H1 (cell line): ENCODE results near the gene TAL2.

Source experiments
- ASH2L ChIP-seq: fragments of 200-600, 300-600 bp; sonication (generic); IDR thresholded peaks from one replicate; pipeline ENCODE4 v1.7.1; 2017; ENCODE audit warnings: low read length
- CTCF ChIP-seq, 3 experiments: IDR thresholded peaks; 1 replicate in 2 of 3; 2 replicates in 1 of 3; pipeline versions ENCODE4 v1.5.1 to v1.6.1; 2011; ENCODE audit warnings: low read length in 3 of 3, mild to moderate bottlenecking in 3 of 3, inconsistent platforms in 2 of 3, low read depth in 1 of 3, moderate library complexity in 1 of 3; ENCODE audit not compliant: insufficient read depth in 1 of 3; ENCODE audit errors: control extremely low read depth in 1 of 3
- E2F6 ChIP-seq: IDR thresholded peaks from 2 replicates; pipeline ENCODE4 v1.6.1; 2012; ENCODE audit warnings: inconsistent platforms
- MAX ChIP-seq: IDR thresholded peaks from 2 replicates; pipeline ENCODE4 v1.6.1; 2012; ENCODE audit warnings: inconsistent platforms
- POLR2A ChIP-seq, 2 experiments: IDR thresholded peaks; 1 replicate in 1 of 2; 2 replicates in 1 of 2; pipeline ENCODE4 v1.6.1; 2011; ENCODE audit warnings: low read depth in 2 of 2, low read length in 2 of 2, mild to moderate bottlenecking in 2 of 2; ENCODE audit errors: control extremely low read depth in 1 of 2
- SP1 ChIP-seq: IDR thresholded peaks from 2 replicates; pipeline ENCODE4 v1.6.1; 2011; ENCODE audit warnings: low read depth, low read length
- SP2 ChIP-seq: IDR thresholded peaks from 2 replicates; pipeline ENCODE4 v1.6.1; 2012; ENCODE audit warnings: mild to moderate bottlenecking, low read length, inconsistent platforms
- SRF ChIP-seq: IDR thresholded peaks from 2 replicates; pipeline ENCODE4 v1.6.1; 2011; ENCODE audit warnings: mild to moderate bottlenecking, low read depth, low read length, moderate library complexity
- SUZ12 ChIP-seq: fragments of 200-600 bp; sonication (generic); IDR thresholded peaks from 2 replicates; pipeline ENCODE4 v1.6.1; 2012; ENCODE audit warnings: mild to moderate bottlenecking, inconsistent platforms, low read length, moderate library complexity, mixed read lengths
- TAF1 ChIP-seq: IDR thresholded peaks from 2 replicates; pipeline ENCODE4 v1.6.1; 2011; ENCODE audit warnings: mild to moderate bottlenecking, low read depth, low read length
- TBP ChIP-seq: IDR thresholded peaks from 2 replicates; pipeline ENCODE4 v1.6.1; 2011; ENCODE audit warnings: low read depth, low read length, improper control_type of control experiment

- TF ChIP-seq ASH2L (peak; percentile 18), CTCF (IDR thresholded peaks at IDR 0.05; ENCODE audit: control extremely low read depth in 1 of 3, insufficient read depth in 1 of 3, low read depth in 1 of 3, low read length in 3 of 3) (no peak), SP1 (no peak), TAF1 (peak; percentile 85), SUZ12 (no peak), E2F6 (no peak), MAX (no peak), POLR2A (IDR thresholded peaks at IDR 0.05; ENCODE audit: control extremely low read depth in 1 of 2, low read depth in 2 of 2, low read length in 2 of 2) (peak in 1 of 2 experiments; percentile 47; a peak in 1 of 3 replicates), TBP (peak; percentile 53; the same call in 1 of the 2 replicates), SRF (no peak), SP2 (no peak)
Measured at GRCh38 chr9:105694190-105694847, 32.1 kb downstream of the TAL2 start, which contains the start of gene TMEM38B.
